LoVo (cell line): ENCODE measurements around the gene COMMD6.
A peak's percentile ranks its signal among the peaks of the same experiment; 100 is the strongest.

ENCODE experiments used
- DNase-seq: peaks from one replicate; pipeline ENCODE4 v3.0.0-alpha.2; 2016; ENCODE audit warnings: low spot score

The COMMD6 gene

GRCh38 chr13:75521956-75522355 lies 15.7 kb downstream of the COMMD6 start:
- DNase-seq, result no peak

- DNase-seq, result no peak
Observed at GRCh38 chr13:75518439-75519088, 19.1 kb downstream of the COMMD6 start.

- DNase-seq, result no peak
Observed at GRCh38 chr13:75514080-75514995, 23.3 kb downstream of the COMMD6 start.

DNA sequence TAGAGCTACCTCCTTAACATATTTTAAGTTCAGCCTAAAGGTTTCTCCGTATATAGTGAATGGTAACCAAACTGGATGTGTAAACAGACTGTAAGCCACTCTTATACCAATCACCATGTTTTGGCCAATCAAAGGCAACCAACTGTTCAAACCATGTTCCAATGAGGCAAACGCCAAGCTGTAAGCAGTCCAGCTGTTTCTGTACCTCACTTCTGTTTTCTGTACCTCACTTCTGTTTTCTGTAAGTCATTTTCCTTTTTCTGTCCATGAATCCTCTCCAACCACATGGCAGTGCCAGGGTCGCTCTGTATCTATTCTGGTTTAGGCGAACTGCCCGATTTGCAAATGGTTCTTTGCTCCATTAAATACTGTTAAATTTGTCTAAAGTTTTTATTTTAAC lies 24.4 kb downstream of the COMMD6 start:
- DNase-seq, result no peak

DNA sequence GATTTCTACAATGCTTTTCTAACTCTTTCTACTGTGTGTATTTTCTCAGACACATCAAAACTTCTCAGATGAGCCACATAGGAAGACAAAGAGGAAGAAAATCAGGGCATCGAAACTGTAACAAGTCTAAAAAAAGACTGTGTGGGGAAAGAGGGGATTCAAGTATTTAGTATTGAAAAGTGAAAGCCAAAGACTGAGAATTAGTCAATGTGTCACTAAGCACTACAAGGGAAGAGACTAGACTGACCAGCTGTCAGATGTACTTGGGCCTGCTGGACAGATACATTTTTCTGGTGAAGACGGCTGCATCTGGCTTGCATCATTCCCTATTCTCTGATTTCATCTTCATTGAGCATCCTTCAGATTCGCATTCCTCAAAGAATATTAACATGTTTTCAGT lies 25.4 kb downstream of the COMMD6 start:
- DNase-seq, result no peak

DNA sequence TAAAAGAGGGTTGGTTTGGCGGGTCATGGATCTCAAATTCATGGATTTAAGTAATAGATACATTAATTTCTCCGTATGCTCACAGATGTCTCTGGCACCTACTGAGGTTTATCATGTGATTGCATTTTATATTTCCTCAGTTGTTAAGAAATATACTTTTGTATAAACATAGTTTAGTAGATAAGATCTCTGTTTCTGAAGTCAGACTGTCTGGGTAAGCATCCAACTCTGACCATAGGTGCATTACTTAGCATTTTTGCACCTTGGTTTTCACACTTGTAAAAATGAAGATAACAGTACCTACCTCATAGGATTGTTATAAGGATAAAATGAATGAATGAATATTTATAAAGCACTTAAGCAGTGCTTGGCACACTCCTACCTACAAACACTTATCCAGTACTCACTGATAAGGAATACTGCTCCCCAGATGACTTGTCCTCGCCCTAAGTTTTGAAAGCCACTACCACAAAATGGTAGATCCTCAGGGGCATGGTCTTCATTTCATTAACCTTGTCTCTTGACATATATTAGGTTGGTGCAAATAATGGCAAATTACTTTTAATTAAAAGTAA lies 26.5 kb downstream of the COMMD6 start:
- DNase-seq, result no peak

- DNase-seq, result no peak
Observed at GRCh38 chr13:75508002-75508548, 29.6 kb downstream of the COMMD6 start.

- no peak for DNase-seq
Observed at GRCh38 chr13:75507027-75508001, 30.3 kb downstream of the COMMD6 start.

GRCh38 chr13:75506018-75506417 lies 31.6 kb downstream of the COMMD6 start:
- no peak for DNase-seq

GRCh38 chr13:75505327-75505726 lies 32.3 kb downstream of the COMMD6 start:
- DNase-seq, result no peak

DNA sequence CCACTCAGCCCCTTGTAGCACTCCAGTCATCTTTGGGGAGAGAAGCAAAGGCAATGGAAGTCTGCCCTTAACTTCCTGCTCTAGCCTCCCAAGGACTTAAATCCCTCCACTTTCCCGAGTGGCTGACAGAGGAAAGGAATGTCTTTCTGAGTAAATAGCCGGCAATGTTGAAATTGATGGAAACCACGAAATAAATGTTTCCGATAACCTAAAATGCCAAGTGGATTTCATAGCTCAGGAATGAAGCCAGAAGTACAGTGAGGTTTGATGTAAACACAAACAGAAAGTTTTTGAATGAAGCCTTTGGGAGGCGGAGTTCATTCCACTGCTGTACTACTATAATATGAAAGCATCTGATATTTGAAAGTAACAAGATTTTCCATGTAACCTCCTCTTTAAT lies 41.7 kb downstream of the COMMD6 start:
- no peak for DNase-seq

DNA sequence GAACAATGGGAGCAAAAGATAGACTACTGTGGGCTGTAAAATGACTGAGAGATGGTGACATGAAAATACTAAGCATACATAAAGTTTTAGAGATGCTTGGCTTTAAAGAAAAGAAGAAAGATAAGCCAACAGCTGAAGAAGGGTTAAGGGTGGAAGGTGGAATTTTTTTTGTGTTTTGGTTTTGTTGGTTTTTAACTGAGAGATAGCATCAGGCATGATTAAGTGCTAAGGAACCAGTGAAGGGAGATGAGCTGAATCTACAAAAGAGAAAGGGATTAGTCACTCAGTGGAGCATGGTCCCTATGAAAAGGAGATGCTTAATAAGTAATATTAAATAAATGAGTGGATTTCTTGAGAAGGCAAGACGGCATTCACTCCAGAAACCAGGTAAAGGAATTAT lies 43.1 kb downstream of the COMMD6 start:
- DNase-seq, result no peak

DNA sequence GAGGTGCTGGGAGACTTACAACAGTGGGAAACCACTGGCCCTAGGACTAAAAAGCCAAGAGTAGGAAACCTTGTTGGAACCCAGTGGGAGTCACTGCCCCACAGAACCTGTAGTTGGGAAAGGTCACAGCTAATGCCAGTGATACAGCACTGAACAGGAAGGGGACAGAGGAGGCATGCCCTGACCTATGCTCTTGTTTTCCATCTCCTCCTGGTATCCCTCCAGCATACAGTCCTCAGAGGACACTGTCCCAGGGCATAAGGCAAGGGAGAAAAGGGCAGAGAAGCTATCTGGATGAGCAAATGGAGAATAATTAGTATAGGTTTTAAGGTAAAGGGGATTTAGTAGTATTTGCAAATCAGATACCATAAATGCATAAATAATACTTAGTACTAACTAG lies 44.5 kb downstream of the COMMD6 start:
- no peak for DNase-seq

DNA sequence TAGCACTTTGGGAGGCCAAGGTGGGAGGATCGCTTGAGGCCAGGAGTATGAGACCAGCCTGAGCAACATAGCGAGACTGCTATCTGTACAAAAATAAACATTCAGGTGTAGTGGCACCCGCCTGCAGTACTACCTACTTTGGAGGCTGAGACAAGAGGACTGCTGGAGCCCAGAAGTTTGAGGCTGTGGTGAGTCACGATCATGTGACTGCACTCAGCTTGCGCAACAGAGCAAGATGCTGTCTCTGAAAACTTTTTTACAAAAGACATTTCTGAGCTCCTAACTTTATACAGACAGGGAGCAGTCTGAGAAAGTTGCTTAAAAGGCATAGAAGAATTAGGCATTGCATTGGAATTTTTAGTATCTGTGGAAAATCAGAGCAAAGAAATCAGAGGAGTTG lies 45.3 kb downstream of the COMMD6 start:
- DNase-seq, result no peak

- no peak for DNase-seq
Observed at GRCh38 chr13:75491376-75491775, 46.3 kb downstream of the COMMD6 start.

GRCh38 chr13:75489502-75490263 lies 48.0 kb downstream of the COMMD6 start:
- DNase-seq, result peak; percentile 49

- no peak for DNase-seq
Observed at GRCh38 chr13:75486146-75487062, 51.2 kb downstream of the COMMD6 start.

GRCh38 chr13:75485286-75486062 lies 52.2 kb downstream of the COMMD6 start:
- DNase-seq, result no peak

DNA sequence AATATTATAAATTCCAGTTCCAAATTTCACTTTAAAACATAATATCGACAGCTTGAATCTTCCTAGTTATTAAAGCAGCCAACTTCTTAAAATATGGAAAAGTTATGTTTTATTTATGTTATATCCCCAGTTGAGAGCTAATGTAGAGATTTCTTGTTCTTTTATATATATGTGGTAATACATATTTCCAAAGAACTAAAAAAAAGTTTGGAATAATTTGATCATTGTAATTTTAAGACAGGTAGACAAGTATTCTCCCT lies 54.9 kb downstream of the COMMD6 start:
- DNase-seq, result no peak
